HepG2 (cell line): ENCODE data around the gene NOTUM. TPM values are rescaled to one million over a fixed set of nuclear protein-coding genes. Genes with fewer than 3 reads are reported as not detected.
A peak's percentile ranks its signal among the peaks of the same experiment; 100 is the strongest.

Source experiments
- ATAC-seq: fragments of 200-7000 bp; cut with Tn5 transposase; 3 replicates; pipeline ENCODE4 v1.9.1; 2020; ENCODE audit warnings: mild to moderate bottlenecking, moderate library complexity
- BruUV-seq: library from RNA; stranded (reverse); fragments of 400-500 nt; replicated peaks from 2 replicates; lab custom pipeline; 2021; lab: Mats Ljungman, UMichigan
- CTCF ChIA-PET: fragments of 300-600 bp; formaldehyde crosslinking; extraction: SDS; loops from one replicate; lab custom pipeline; 2021; ENCODE audit warnings: low total read pairs, inconsistent platforms, low intra/inter-chr PET ratio; lab: Yijun Ruan, JAX
- POLR2A ChIA-PET: fragments of 350-600 bp; sonication (Branson Sonifier 250); formaldehyde crosslinking; loops from one replicate; lab custom pipeline; 2020; ENCODE audit warnings: antibody characterized with exemption, inconsistent platforms; lab: Yijun Ruan, JAX
- DNase-seq: peaks from one replicate; pipeline ENCODE4 v3.0.0-alpha.2; 2015; ENCODE audit warnings: low spot score
- FAIRE-seq: peaks from 3 replicates; lab custom pipeline; 2011; peaks lifted over from hg19 to GRCh38; lab: Jason Lieb, UNC
- H2AFZ ChIP-seq: one replicate; pipeline ENCODE4 v1.6.1; 2011; ENCODE audit warnings: low read length, inconsistent platforms
- H3K27ac ChIP-seq: fragments of 300-600 bp; 3 replicates; pipeline ENCODE4 v1.8.0; 2011; ENCODE audit warnings: mixed run types, mild to moderate bottlenecking, mixed read lengths, low read length, inconsistent platforms; ENCODE audit not compliant: insufficient read depth; ENCODE audit errors: extremely low read length
- H3K27me3 ChIP-seq, 2 experiments: fragments of 200-600 bp in 1 of 2; 2 replicates in 1 of 2; 3 replicates in 1 of 2; pipeline versions ENCODE4 v1.6.0 to v1.8.0; 2011; ENCODE audit warnings: low read length in 2 of 2, mild to moderate bottlenecking in 2 of 2, moderate library complexity in 2 of 2, inconsistent platforms in 1 of 2; ENCODE audit not compliant: insufficient read depth in 2 of 2, control insufficient read depth in 1 of 2
- H3K36me3 ChIP-seq, 2 experiments: fragments of 200-600 bp in 1 of 2; replicated peaks in 1 of 2; 2 replicates in 1 of 2; 3 replicates in 1 of 2; pipeline versions ENCODE4 v1.5.1 to v1.8.0; 2011; ENCODE audit warnings: low read length in 2 of 2, inconsistent platforms in 1 of 2; ENCODE audit not compliant: insufficient read depth in 2 of 2, control insufficient read depth in 1 of 2
- H3K4me1 ChIP-seq: 2 replicates; pipeline ENCODE4 v1.5.1; 2012; ENCODE audit warnings: low read length, inconsistent platforms; ENCODE audit not compliant: insufficient read depth
- H3K4me2 ChIP-seq: 2 replicates; pipeline ENCODE4 v1.6.0; 2011; ENCODE audit warnings: low read depth, low read length, inconsistent platforms
- H3K4me3 ChIP-seq, 3 experiments: fragments of 200-600 bp in 1 of 3; sonication (generic), shearing (Covaris generic) in 1 of 3; replicated peaks in 1 of 3; 2 replicates each; pipeline ENCODE4 v1.5.1; 2011 to 2016; ENCODE audit warnings: low read length in 3 of 3, inconsistent platforms in 2 of 3, low read depth in 2 of 3, mild to moderate bottlenecking in 2 of 3, control low read depth in 1 of 3, mixed read lengths in 1 of 3; ENCODE audit not compliant: insufficient read depth in 1 of 3
- H3K79me2 ChIP-seq: one replicate; pipeline ENCODE4 v1.6.1; 2011; ENCODE audit warnings: low read length, inconsistent platforms; ENCODE audit not compliant: insufficient read depth
- H3K9ac ChIP-seq: 2 replicates; pipeline ENCODE4 v1.6.0; 2011; ENCODE audit warnings: mild to moderate bottlenecking, low read depth, low read length, inconsistent platforms; ENCODE audit not compliant: insufficient read depth
- H3K9me3 ChIP-seq: 2 replicates; pipeline ENCODE4 v1.5.1; 2012; ENCODE audit warnings: mild to moderate bottlenecking, low read length
- H4K20me1 ChIP-seq: 2 replicates; pipeline ENCODE4 v1.6.0; 2011; ENCODE audit warnings: inconsistent platforms, mild to moderate bottlenecking, low read length, moderate library complexity; ENCODE audit not compliant: insufficient read depth
- BCL6 ChIP-seq: IDR thresholded peaks from 2 replicates; pipeline ENCODE4 v1.6.1; 2016; ENCODE audit warnings: missing genetic modification reagents, missing compliant biosample characterization
- CHCHD3 ChIP-seq: sonication (generic); formaldehyde crosslinking; IDR thresholded peaks from 2 replicates; pipeline ENCODE4 v1.8.0; 2022; ENCODE audit warnings: mild to moderate bottlenecking, missing genetic modification reagents, moderate library complexity
- HMG20A ChIP-seq: IDR thresholded peaks from 2 replicates; pipeline ENCODE4 v1.6.1; 2016; ENCODE audit warnings: borderline replicate concordance
- MAFK ChIP-seq, 2 experiments: IDR thresholded peaks in 1 of 2; conservative IDR thresholded peaks in 1 of 2; 2 replicates each; pipeline ENCODE4 v1.6.1; 2011; ENCODE audit warnings: improper control_type of control experiment in 2 of 2, low read length in 2 of 2
- TFAP4 ChIP-seq: sonication (generic); IDR thresholded peaks from 2 replicates; pipeline ENCODE4 v1.6.1; 2016; ENCODE audit warnings: low read depth, borderline replicate concordance
- TMF1 ChIP-seq: sonication (generic); formaldehyde crosslinking; IDR thresholded peaks from 2 replicates; pipeline ENCODE4 v1.8.1; 2022; ENCODE audit warnings: low read depth, missing genetic modification reagents
- ZBTB25 ChIP-seq: IDR thresholded peaks from 2 replicates; pipeline ENCODE4 v1.6.1; 2018; ENCODE audit warnings: missing genetic modification reagents
- ZFP82 ChIP-seq: sonication (generic); formaldehyde crosslinking; IDR thresholded peaks from 2 replicates; pipeline ENCODE4 v1.5.1; 2020; ENCODE audit warnings: mild to moderate bottlenecking, missing genetic modification reagents, borderline replicate concordance
- ZNF143 ChIP-seq: sonication (generic); formaldehyde crosslinking; IDR thresholded peaks from 2 replicates; pipeline ENCODE4 v1.4.0; 2020; ENCODE audit warnings: missing genetic modification reagents
- ZNF362 ChIP-seq: sonication (generic); formaldehyde crosslinking; IDR thresholded peaks from 2 replicates; pipeline ENCODE4 v1.4.0; 2020; ENCODE audit warnings: missing genetic modification reagents, mild to moderate bottlenecking, borderline replicate concordance
- ZNF782 ChIP-seq: sonication (generic); formaldehyde crosslinking; IDR thresholded peaks from 2 replicates; pipeline ENCODE4 v1.4.0; 2020; ENCODE audit warnings: missing genetic modification reagents, mild to moderate bottlenecking, borderline replicate concordance
- WGBS: methylation state at CpG from one replicate; pipeline ENCODE4 v1.1.6; 2017; ENCODE audit warnings: low lambda C conversion rate; 5-methylcytosine and 5-hydroxymethylcytosine counted together
- in situ Hi-C: cut with HindIII; loops from 2 replicates; pipeline ENCODE4 v1.10.0; 2017; ENCODE audit warnings: low pct_unique_long_range_greater_than_20kb; ENCODE audit not compliant: extremely low pct_ligation_motif_present
- intact Hi-C: fragments of 100-400 bp; cut with micrococcal nuclease; formaldehyde crosslinking; loops from one replicate; pipeline ENCODE4 v1.10.0; 2022; ENCODE audit not compliant: unreplicated experiment
- polyA plus RNA-seq, 8 experiments: library from polyadenylated mRNA; depleted of rRNA in 3 of 8; stranded (reverse) in 7 of 8; unstranded in 1 of 8; fragments of >200 nt; fragmentation: Illumina TruSeq in 4 of 8; extraction: Trizol in 4 of 8; gene quantifications; 2 replicates each; pipeline versions ENCODE4 v1.2.1 to v1.2.3, GENCODE V29; 2011 to 2016; ENCODE audit warnings: low read depth in 4 of 8, missing spikeins in 1 of 8, mixed read lengths in 1 of 8; ENCODE audit not compliant: insufficient read depth in 1 of 8
- total RNA-seq, 5 experiments: library from RNA; depleted of rRNA; stranded (reverse); fragments of >200 nt; fragmentation: Illumina TruSeq; extraction: Trizol; gene quantifications; 2 replicates each; pipeline ENCODE4 v1.2.3, GENCODE V29; 2016; ENCODE audit warnings: low read depth in 1 of 5

The NOTUM gene
- total and polyA plus RNA-seq, 2 of the 13 experiments (the other 11 are each of a cell fraction or from before 2014, with no cell fraction given), result 150 to 160 TPM

GRCh38 chr17:82004517-82005455, 43.8 kb upstream of the NOTUM start (continued):
- TF ChIP-seq CHCHD3 (0 out of 2 replicates have a peak, but pooled peaks have one; percentile 17), TFAP4 (no peak), ZFP82 (CRISPR knock-in tag) (0 out of 2 replicates have a peak, but pooled peaks have one; percentile 49), BCL6 (CRISPR knock-in tag) (no peak)

GRCh38 chr17:82003411-82004381, 42.7 kb upstream of the NOTUM start:
- Histone ChIP-seq H3K27ac (peak overlapping the region; percentile 95), H3K36me3 (peaks cover 17 to 28% of the 10 kb centered on the region in 2 experiments), H3K79me2 (peaks cover 56% of the 10 kb centered on the region), H3K4me3 (peak overlapping the region in 1 of 3 experiments; percentile 29; a peak in 1 of 6 replicates), H3K27me3 (no peaks in the 10 kb centered on the region), H3K9me3 (no peaks in the 10 kb centered on the region), H4K20me1 (no peaks in the 10 kb centered on the region), H2AFZ (no peak overlapping the region), H3K9ac (peak overlapping the region; percentile 50), H3K4me1 (peaks cover 76% of the 10 kb centered on the region), H3K4me2 (peak overlapping the region; percentile 36)
- FAIRE-seq (peak; percentile 71), ATAC-seq (peak; percentile 8), DNase-seq (peak; percentile 92)
- in situ Hi-C loops (no loop called here), intact Hi-C loops (no loop called here)
- WGBS, result 61% methylated on average over 51 of the region's 53 CpGs
- CTCF ChIA-PET, result interaction anchor here (1.6 kb wide), 1 partner anchor 44 kb away, joined by 14 read pairs; no protein-coding TSS in a partner anchor
- BruUV-seq, result no TSS peak
- POLR2A ChIA-PET, result interaction anchor here (0.6 to 16.1 kb wide), 16 partner anchors 10 to 166 kb away, joined by 3 to 470 read pairs (median 4); partner anchors contain the start of genes CENPX, DCXR, LRRC45 and NOTUM
- TF ChIP-seq ZNF782 (CRISPR knock-in tag), result 0 out of 2 replicates have a peak, but pooled peaks have one; percentile 23
- TF ChIP-seq HMG20A (CRISPR knock-in tag), result peak; percentile 41; the same call in 1 of the 2 replicates
- TF ChIP-seq TMF1 (CRISPR knock-in tag), result 0 out of 2 replicates have a peak, but pooled peaks have one; percentile 39
- 0 out of 2 replicates have a peak, but pooled peaks have one; percentile 38 for TF ChIP-seq ZNF362 (CRISPR knock-in tag)
- no peak for TF ChIP-seq MAFK (conservative IDR thresholded peaks at IDR 0.05 in 1 of 2, IDR thresholded peaks at IDR 0.05 in 1 of 2; ENCODE audit: low read length in 2 of 2)
- TF ChIP-seq ZBTB25 (CRISPR knock-in tag), result peak; percentile 81
- TF ChIP-seq ZNF143, result peak; percentile 62; the same call in 1 of the 2 replicates
